Osteoblast (primary cell): Measurements from ENCODE around the gene NRXN2. TPM values are rescaled to one million over a fixed set of nuclear protein-coding genes. Genes with fewer than 3 reads are reported as not detected.

ENCODE experiments used
- DNase-seq: peaks from one replicate; pipeline ENCODE4 v3.0.0; 2011; ENCODE audit warnings: low spot score, mixed read lengths; ENCODE audit not compliant: insufficient read length; ENCODE audit errors: missing footprints
- H2AFZ ChIP-seq: 2 replicates; pipeline ENCODE4 v1.6.0; 2011; ENCODE audit warnings: mild to moderate bottlenecking, low read length
- H3K27ac ChIP-seq: 2 replicates; pipeline ENCODE4 v1.5.1; 2011; ENCODE audit warnings: mild to moderate bottlenecking, low read depth, low read length, moderate library complexity
- H3K27me3 ChIP-seq: 2 replicates; pipeline ENCODE4 v1.6.0; 2012; ENCODE audit warnings: mild to moderate bottlenecking, control low read depth, inconsistent platforms, low read length, moderate library complexity; ENCODE audit not compliant: insufficient read depth
- H3K36me3 ChIP-seq: 2 replicates; pipeline ENCODE4 v1.5.1; 2011; ENCODE audit warnings: mild to moderate bottlenecking, low read length, control low read depth, moderate library complexity; ENCODE audit not compliant: insufficient read depth
- H3K4me1 ChIP-seq: 2 replicates; pipeline ENCODE4 v1.5.1; 2011; ENCODE audit warnings: mild to moderate bottlenecking, low read length, control low read depth, moderate library complexity; ENCODE audit not compliant: insufficient read depth
- H3K4me2 ChIP-seq: 2 replicates; pipeline ENCODE4 v1.6.0; 2011; ENCODE audit warnings: mild to moderate bottlenecking, low read length; ENCODE audit not compliant: insufficient read depth
- H3K4me3 ChIP-seq: fragments of 200-600 bp; sonication (generic); 3 replicates; pipeline ENCODE4 v1.5.1; 2012; ENCODE audit warnings: mild to moderate bottlenecking, low read length, inconsistent platforms; ENCODE audit not compliant: insufficient read depth
- H3K79me2 ChIP-seq: 2 replicates; pipeline ENCODE4 v1.6.0; 2012; ENCODE audit warnings: mild to moderate bottlenecking, low read length, control low read depth, inconsistent platforms; ENCODE audit not compliant: insufficient read depth
- H3K9me3 ChIP-seq: 2 replicates; pipeline ENCODE4 v1.5.1; 2011; ENCODE audit warnings: low read depth, low read length, control low read depth
- H4K20me1 ChIP-seq: 2 replicates; pipeline ENCODE4 v1.6.0; 2012; ENCODE audit warnings: mild to moderate bottlenecking, low read length, control low read depth; ENCODE audit not compliant: insufficient read depth
- CTCF ChIP-seq: IDR thresholded peaks from 2 replicates; pipeline ENCODE4 v1.5.1; 2011; ENCODE audit warnings: mild to moderate bottlenecking, low read depth, low read length, moderate library complexity; ENCODE audit errors: extremely low read depth
- total RNA-seq: library from RNA; depleted of rRNA; stranded (reverse); fragments of >200 nt; gene quantifications from 2 replicates; pipeline ENCODE4 v1.2.3, GENCODE V29; 2012

NRXN2 gene
- total RNA-seq, 1 donor, result 90.1 TPM

GRCh38 chr11:64556721-64557250 is 166.2 kb downstream of the NRXN2 start:
- H4K20me1 ChIP-seq, result no peaks in the 10 kb centered on the region
- H3K27me3 ChIP-seq, result peaks cover 3% of the 10 kb centered on the region
- H3K36me3 ChIP-seq, result no peaks in the 10 kb centered on the region
- no peaks in the 10 kb centered on the region for H3K79me2 ChIP-seq
- H3K4me2 ChIP-seq, result no peak overlapping the region
- H2AFZ ChIP-seq, result no peak overlapping the region
- no peak overlapping the region for H3K27ac ChIP-seq
- TF ChIP-seq CTCF, result no peak
- H3K9me3 ChIP-seq, result no peaks in the 10 kb centered on the region
- no peak for DNase-seq
- H3K4me3 ChIP-seq, result no peak overlapping the region
- peaks cover 19% of the 10 kb centered on the region for H3K4me1 ChIP-seq

Other genes with a start within 250 kb of the NRXN2 start
- not detected in 2 replicates for gene SLC22A11, start 167.3 kb downstream of the NRXN2 start, total RNA-seq
- not detected in 2 replicates for gene SLC22A12, start 132.0 kb downstream of the NRXN2 start, total RNA-seq
- 0.29 TPM in 1 of 2 replicates, not detected in the other for gene RASGRP2, start 20.9 kb upstream of the NRXN2 start, total RNA-seq
- 0.29 and 0.36 TPM in 2 replicates for gene PYGM, start 36.8 kb upstream of the NRXN2 start, total RNA-seq
- gene SF1, start 55.3 kb upstream of the NRXN2 start, total RNA-seq, result 114 and 130 TPM in 2 replicates
- gene MAP4K2, start 80.0 kb upstream of the NRXN2 start, total RNA-seq, result 6.2 and 9.8 TPM in 2 replicates
- 12.3 and 13.3 TPM in 2 replicates for gene MEN1, start 87.4 kb upstream of the NRXN2 start, total RNA-seq
- gene CDC42BPG, start 121.5 kb upstream of the NRXN2 start, total RNA-seq, result under 0.01 and 0.29 TPM in 2 replicates
- 51.3 and 51.4 TPM in 2 replicates for gene EHD1, start 155.4 kb upstream of the NRXN2 start, total RNA-seq
- gene ATG2A, start 194.0 kb upstream of the NRXN2 start, total RNA-seq, result 20.0 and 25.7 TPM in 2 replicates
- 6.2 and 6.8 TPM in 2 replicates for gene PPP2R5B, start 201.5 kb upstream of the NRXN2 start, total RNA-seq
- gene GPHA2, start 212.7 kb upstream of the NRXN2 start, total RNA-seq, result not detected in 2 replicates
- not detected in 2 replicates for gene MAJIN, start 248.9 kb upstream of the NRXN2 start, total RNA-seq